Brain pericyte (primary cell): Measurements from ENCODE around the gene PCID2.

ENCODE experiments used
- DNase-seq: peaks from one replicate; pipeline ENCODE4 v3.0.0-alpha.2; 2012; ENCODE audit warnings: low read depth, low spot score

PCID2 gene

DNA sequence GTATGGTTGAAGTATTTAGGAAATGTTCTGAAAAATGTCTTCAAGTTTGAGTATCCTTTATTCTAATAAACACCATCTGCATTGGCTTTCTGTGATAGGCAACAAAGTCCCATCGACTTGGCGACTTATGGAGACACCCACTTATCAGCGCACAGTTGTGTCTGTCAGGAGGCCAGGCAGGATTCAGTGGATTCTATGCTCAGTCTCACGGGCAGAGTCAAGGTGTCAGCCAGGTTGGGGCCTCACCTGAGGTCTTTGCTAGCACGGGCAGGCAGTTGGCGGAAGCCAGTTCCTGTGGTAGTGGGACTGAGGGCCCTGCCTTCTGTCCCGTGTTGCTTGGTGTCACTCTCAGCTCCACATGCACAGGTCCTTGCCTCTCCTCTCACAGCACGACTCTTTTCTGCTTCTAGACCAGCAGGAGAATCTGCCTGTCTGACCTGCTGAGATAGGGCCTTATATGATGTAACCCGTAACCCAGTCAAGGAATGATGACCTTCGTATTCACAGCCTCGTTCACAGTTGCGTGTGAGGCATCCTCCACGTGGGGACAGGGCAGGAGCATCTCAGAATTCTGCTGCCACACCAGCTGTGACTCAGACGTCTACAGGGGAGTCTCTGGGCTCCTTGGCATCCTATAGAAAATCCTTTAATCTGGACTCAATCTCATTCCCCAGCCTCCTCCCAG lies 10.9 kb upstream of the PCID2 start:
- DNase-seq: no peak

DNA sequence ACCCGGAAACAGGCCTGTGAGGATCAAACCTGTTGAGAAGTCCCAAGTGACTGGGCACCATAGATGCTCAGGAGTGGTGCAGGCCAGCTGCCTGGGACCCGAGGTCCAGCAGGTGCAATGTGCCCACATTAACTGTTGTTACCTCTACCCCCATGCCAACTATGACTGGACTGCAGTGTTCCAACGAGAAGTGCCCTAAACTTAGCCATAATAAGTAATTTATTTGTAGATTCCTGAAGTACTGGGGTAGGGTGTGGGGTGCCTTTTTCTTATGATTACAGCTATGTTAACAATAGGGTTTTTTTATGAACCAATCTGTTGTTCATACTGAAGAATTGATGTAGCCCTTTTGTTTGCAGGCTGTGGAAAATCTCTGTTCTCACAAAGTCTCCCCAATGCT lies 10.1 kb upstream of the PCID2 start:
- no peak for DNase-seq

DNA sequence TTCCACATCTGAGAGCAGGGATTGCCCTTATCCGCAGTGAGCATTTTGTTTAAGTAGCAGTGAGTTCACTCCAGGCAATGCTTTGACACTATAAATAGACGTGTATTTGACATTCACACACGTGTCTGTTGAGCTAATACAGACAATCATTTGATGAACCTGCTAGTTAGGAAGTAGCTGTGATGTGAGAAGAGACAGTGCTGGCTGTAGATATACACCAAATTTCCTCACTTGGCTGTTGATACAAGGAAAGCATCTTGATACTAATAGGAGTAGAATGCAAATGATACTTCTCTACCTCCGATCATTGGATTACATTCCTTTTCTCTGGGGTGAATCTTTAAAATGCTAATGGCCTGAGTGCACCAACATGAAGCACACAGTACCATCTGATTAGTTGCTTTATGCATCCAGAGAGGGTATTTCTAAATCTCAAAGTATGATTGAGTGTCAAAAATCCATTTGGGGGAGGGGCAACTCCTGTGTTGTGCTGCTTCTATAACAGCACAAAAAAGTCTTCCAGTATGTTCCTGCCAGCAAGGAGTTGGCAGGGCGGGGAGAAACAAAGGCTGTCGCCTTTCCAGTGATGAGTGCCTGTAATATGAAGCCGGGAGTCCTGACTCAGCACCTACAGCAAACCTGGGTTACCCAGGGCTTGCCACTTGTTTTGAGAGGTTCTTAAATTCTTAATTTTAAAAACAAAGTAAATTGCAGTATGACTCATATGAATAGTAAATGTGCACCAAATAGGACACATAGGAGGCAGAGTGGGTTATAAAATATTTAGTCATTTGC lies 8.0 kb upstream of the PCID2 start:
- DNase-seq: no peak

DNA sequence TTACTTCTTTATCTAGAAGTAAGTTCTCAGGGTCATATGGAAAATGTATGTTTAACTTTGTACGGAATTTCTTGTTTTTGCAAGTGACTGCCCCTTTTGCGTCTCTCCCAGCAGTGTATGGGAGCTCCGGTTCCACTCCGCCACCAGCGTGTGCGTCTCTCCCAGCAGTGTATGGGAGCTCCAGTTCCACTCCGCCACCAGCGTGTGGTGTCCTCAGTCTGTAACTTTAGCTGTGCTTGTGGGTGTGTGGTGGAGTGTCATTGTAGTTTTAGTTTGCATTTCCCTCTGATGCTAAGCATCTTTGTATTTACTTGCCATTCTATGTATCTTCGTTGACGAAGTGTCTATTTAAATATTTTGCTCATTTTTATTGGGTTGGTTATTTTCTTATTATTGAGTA lies 3.3 kb upstream of the PCID2 start:
- no peak for DNase-seq

DNA sequence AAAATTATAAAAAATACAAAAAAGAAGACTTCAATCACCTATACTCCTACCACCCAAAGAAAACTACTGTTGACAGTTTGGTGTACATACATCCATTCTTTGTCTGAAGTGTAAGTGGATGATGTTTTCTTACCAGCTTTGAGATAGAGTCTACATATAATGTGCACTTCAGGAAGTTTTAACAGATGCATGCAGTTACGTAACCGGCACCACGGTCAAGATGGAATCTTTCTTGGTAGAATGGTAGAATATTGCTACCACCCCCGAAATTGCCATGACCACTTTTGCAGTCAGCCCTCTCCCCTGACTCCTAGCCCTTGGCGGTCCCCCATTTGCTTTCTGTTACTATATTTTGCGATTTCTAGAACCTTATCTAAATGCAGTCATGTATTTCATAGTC lies 2.4 kb upstream of the PCID2 start:
- no peak for DNase-seq

DNA sequence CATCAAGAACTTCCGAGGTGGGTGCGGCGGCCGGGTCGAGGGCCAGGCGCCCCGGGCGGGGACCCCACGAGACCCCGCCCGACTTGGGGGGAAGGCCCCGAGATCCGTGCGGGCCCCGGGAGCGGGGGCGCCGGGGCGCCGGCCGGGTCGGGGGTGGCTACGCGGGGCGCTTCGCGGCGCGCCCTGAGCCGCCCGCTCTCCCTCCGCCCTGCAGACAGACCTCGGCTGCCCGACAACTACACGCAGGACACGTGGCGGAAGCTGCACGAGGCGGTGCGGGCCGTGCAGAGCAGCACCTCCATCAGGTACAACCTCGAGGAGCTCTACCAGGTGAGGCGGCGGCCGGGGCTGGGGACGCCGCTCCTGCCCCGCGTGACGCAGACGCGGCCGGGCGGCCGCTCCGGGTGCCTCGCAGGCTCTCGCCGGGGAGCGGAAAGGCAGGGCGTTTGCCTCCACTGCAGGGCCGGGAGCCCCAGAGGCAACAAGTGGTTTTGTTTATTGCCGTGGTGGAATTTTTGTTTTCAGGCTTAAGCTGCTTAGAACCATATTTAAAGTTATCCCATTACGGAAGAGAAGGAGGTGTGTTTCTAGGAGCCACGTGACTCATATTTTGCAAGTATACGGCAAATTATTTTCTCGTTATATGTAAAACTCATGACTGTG lies 1.4 kb upstream of the PCID2 start:
- DNase-seq: no peak

DNA sequence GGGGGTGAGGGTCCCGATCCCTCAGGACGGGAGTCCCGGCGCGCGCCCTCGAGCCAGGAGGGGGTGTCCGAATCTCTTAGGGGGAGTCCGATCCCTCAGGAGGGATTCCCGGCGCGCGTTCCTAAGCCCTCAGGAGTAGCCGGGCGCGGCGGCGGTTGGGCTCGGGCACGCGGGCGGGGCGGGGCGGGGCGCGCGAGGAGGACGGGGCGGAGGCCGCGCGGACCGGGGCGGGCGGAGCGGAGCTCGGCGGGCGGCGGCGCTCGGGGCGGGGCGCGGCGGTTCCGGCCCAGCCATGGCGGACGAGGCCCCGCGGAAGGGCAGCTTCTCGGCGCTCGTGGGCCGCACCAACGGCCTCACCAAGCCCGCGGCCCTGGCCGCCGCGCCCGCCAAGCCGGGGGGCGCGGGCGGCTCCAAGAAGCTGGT lies 878 bp upstream of the PCID2 start, which contains the start of gene CUL4A:
TSS of gene CUL4A (plus strand) at position 278 of the 423 bp plus-strand sequence. CDS start at position 293, 15 bp downstream.
- DNase-seq: no peak

DNA sequence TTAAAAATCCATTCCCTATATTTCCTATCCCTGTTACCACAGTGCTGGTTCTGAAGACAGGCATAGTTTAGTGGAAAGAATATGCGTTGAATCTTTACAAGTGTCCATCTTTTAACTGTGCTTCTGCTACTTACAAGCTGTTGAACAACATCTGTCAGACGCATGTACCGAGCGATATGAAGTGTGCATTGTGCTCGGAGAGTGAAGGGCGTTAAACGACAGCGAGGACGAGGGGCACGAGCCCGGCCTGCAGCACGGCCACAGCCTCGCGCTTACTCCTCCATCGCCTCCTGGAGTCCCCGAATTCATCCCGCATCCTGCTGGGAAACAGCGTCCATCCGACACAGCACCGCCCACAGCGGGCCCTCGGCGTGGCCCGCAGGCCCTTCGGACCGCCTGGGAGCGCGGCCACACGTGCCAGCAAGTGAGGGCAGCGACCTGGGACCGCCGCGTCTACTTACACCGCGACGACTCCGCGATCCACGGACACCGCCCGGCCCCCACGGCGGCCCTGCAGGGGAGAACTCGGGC lies 514 bp downstream of the PCID2 start:
- no peak for DNase-seq

DNA sequence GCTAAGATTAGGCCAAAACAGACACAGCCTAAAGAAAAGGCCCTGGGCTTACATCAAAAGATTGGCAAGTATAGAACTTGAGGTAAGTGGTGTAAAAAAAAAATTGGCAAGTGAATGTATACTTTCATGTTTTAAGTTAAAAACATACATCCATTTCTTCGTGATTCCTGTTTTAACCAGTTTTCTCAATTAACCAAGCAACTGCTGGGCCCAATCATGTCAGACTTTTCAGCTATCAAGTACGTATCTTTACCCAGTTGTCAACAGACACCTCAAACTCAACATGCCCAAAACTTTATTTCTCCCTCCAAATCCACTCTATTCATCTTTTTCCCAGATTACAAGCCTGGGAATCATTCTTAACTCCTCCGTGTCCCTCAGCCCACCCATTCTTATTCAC lies 1.0 kb downstream of the PCID2 start:
- no peak for DNase-seq

DNA sequence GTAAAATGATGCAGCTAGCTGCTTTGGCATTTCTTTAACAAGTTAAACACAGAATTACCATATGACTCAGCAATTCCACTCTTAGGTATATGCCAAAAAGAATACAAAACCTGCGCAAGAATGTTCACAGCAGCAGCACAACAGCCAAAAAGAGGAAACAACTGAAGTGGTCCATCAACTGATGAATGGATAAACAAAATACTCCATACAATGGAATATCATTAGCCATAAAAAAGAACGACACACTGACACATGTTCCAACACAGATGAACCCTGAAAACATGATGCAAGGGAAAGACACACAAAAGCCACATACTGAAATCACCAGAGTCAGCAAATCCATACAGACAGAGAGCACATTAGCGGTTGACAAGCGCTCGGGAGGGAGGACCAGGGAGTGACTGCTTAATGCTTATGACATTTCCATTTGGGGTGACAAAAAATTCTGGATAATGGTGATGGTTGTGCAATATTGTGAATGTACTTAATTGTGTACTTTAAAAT lies 3.0 kb downstream of the PCID2 start:
- no peak for DNase-seq

DNA sequence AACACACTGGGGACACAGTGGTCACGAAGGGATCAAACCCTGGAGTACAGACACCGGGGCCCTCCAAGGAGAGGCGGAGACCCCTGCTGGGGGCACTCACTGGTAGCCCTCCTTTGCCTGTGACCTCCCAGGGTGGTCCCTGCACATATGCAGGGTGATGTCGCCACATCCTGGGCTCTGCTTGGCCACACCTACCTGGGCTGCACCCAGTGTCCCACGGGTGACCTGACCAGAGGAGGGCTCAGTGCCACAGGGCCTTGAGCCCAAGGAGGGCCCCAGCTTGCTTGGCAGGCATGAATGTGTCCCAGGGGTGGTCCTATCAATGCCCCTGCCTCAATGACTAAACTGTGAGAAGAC lies 4.1 kb downstream of the PCID2 start:
- DNase-seq: no peak

DNA sequence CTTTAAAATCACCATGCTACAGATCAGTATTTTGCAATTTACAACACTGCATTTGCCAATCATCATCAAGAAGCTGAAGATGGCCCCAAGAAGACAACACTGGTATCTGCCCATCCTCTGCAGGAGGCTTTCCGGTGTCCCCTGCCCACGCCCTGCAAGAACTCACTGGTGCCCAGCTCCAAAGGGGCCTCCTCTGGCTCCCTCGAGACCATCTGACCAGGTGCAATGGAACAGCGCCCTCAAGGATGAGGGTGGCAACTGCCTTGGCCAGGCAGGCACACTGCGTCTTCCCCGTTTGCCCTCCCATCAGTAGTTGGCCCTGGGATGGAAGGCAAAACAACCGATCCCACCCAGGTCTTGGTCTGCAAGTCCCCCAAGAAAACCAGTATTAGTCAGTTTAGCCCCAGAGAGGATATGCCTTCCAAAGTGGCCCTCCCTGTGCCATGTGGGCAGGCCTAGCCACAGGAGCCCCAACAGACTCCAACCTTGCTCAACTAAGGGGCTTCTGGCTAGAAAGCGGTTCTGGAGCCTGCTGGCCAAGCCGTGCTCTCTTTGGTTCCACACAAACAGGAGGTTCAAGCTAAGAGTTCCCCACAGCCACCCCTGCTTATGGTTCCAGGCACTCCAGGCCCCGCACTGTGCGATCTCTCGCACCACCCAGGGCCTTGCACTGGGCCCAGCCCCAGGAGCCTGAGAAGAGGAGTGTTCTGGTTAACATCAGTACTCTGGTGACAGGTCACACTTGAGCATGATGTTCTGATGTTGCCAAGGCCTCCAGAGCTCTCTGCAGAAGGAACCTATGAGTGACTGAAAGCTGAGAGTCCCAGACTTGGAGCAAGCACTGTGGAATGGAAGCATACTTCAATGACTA lies 4.7 kb downstream of the PCID2 start:
- no peak for DNase-seq

DNA sequence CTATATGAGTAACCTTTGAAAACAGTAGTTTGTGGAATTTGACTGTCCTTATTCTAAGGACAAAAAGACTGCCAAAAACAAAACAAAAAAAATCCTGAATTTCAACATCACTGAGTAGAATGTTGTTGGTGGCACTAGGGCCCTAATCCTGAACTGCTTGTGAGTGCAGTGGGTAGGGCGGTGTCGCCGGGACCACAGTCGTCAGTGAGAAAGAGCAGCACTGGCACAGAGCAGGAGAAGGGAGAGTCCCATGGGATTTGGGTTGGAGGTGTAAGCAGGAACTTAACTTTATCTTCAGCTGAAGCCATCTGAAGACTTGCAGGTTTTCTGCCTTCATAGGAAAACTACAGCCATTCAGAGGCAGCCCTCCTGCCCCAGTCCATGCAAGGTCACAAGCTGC lies 5.6 kb downstream of the PCID2 start:
- no peak for DNase-seq

DNA sequence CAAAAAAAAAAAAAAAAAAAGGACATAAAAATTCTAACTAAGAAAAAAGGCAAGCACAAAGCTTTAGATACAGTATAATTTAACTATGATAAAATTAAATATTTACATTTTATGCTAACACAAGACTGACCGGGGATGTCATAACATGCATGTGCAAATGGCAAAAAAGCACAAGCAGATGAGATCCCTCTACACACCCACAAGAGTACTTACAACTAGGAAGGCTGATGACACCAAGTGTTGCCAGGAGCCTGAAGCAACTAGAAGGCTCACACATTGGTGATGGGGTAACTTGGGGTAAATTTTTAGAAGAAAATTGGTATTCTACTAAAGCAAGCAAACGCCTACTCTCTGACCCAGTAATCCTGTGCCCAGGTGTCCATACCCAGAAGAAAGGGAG lies 6.7 kb downstream of the PCID2 start:
- no peak for DNase-seq

DNA sequence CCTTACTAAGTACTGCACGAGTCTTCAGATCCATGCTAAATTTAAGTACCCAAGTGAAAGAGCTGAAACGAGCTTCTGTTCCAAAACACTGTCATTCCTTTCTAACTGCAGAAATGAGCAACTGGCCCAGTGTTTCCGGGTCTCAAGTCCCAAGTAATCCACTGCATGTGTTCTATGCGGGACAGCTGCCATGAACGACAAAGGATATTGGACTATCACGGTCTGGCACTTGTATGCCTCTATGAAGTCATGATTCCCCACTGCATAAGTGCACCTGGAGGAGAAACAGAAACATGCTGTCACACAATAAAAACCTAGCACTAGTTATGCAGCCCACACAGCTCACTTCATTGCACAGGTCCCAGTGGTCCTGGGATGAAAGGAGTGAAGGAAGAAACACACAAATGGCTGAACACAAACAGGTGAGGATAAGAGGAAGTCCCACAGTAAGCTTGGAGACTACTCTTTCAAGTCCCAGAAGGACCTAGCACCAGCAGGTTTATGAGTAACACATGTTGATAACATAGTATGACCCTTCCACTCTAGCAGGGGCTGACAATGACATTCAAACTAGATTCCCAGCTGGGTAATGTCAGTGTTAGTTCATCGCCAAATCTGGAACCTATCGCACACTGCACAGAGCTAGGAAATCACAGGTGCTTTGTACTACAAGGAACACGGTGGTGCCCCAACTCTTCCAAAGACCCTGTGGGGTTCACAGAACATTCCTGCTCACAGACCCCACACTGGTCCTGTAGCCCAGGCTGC lies 11.3 kb downstream of the PCID2 start:
- DNase-seq: no peak

DNA sequence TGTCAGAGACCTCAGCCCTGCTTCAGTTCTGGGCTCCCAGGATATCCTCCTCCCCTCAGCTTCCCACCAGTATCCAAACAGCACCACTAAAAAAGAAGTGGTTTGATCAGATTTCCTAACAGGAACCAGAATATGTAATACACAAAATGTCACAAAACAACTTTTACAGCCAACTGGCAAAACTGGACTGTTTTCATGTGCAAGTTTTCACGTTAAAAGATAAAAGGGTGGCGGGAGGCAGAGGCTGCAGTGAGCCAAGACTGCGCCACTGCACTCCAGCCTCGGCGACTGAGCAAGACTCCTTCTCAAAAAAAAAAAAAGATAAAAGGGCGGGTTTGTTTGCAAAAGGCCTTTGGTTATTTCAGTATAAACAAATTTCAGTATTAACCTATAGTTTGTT lies 13.1 kb downstream of the PCID2 start:
- no peak for DNase-seq

DNA sequence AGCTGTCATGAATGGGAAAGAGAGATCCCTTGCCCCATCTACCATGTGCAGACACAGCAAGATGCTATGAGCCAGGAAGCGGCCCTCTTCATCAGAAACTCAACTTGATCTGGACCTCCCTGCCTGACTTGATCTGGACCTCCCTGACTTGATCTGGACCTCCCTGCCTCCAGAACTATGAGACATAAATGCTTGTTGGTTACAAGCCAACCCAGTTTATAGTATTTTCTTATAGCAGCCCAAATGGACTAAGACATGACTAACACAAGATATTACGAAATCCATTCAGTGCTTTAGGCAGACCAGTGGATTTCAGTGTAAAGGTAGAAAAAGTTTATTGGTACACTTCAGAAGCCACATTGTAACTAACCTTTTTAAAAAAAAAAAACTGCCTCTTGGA lies 15.6 kb downstream of the PCID2 start:
- DNase-seq: no peak

DNA sequence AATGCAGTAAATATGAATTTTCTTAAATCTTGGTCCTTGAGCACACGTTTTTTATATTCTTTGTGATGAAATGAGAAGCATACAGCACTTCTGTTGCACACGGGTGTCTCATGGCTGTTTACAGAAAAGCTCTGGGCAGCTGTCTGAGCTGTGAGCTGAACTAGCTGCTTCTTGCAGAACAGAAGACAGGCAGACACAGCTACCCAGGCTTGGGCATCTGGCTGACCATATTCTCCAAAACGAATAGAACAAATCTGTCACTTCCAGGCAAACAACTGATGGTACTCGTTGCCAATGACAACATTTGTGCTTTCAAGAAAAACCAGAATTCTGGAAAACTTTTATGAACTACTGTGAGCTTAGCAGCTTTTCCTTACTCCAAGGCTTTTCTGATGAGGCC lies 16.2 kb downstream of the PCID2 start:
- no peak for DNase-seq

DNA sequence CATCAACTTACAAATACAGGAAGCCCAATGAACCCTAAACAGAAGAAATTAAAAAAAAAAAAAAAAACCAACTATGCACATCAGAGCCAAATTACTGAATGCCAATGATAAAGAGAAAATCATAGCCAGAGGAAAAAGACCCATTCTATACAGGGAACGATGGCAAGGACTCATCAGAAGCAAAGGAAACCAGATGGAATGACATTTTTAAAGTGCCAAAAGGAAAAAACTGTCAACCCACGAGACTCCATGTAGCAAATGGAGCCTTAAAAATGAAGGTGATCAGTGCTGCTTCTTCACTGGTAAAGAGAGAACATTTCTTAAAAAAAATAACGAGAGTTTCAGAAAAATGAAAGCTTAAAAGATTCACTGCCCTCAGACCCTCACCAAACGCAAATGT lies 18.3 kb downstream of the PCID2 start:
- no peak for DNase-seq

DNA sequence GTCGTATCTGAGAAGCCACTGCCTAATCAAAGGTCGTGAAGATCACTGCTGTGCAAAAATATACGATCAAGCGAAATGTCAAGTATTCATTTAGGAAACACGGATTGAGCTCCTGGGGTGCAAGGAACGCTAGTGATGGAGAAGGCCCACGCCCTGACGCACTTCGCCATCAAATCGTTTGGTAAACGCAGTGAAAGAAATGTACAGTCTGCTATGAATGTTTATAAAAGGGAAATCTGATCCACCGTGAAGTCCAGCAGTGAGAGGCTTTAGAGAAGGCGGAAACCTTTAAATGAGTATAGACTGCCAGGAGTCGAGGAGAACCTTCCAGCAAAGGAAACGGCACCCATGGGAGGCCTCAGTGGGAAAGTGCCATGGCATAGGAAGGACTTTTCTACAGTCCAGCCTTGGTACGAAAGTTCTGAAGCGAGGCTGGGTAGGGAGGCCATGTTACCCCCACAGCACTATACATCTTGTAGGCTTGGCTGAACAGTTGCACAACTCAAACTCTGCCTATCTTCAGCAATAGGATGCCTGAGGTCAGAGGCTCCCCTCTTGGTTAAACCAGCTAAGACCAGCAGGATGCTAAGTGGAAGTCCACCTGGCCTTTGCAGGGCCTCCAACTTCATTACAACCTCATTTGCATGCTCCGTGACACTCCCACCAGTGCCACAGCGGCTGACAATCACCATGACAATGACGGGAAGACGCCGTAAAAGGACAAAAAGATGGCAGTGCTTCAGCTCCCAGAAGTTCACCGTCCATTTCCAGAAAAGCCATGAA lies 20.4 kb downstream of the PCID2 start:
- peak; percentile 84 for DNase-seq
